ENCODE measurements around the gene CKM.
"Not testable (repeated sequence)": the region's sequence is repeated elsewhere in the genome, so short reads cannot be mapped to it uniquely, and the experiment has no call there.

Gene CKM

GRCh38 chr19:45314708-45315245 lies 7.9 kb downstream of the CKM start:
- DNase-seq = no peak

DNA sequence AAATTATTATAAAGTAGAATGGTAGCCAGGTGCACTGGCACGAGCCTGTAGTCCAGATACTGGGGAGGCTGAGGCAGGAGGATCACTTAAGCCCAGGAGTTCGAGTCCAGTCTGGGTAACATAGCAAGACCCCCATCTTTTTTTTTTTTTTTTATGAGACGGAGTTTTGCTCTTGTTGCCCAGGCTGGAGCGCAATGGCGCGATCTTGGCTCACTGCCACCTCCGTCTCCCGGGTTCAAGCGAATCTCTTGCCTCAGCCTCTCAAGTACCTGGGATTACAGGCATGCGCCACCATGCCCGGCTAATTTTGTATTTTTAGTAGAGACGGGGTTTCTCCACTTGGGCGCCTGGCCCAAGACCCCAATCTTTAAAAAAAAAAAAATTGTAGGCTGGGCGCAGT lies 10.4 kb downstream of the CKM start:
- not testable (repeated sequence) for DNase-seq

DNA sequence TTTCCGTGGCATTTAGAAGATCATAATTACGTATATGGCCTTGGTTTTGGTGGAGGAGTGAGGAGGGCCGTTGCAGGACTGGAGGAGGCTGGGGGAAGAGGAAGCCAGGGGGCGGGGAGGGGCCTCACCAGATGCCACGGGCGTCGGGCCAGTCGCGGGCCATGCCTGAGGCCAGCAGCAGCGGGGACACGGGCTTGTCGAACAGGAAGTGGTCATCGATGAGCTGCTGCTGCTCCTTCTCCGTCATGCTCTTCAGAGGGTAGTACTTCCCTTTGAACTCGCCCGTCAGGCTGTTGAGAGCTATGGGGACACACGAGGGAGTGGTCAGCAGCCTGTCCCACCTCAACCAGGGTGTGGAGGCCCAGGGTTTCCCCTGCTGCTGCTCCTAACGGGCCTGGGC lies 11.1 kb downstream of the CKM start:
- peak; percentile 76 for DNase-seq

- DNase-seq = not testable (repeated sequence)
These were observed 13.4 kb downstream of the CKM start for GRCh38 chr19:45309322-45309721.

DNA sequence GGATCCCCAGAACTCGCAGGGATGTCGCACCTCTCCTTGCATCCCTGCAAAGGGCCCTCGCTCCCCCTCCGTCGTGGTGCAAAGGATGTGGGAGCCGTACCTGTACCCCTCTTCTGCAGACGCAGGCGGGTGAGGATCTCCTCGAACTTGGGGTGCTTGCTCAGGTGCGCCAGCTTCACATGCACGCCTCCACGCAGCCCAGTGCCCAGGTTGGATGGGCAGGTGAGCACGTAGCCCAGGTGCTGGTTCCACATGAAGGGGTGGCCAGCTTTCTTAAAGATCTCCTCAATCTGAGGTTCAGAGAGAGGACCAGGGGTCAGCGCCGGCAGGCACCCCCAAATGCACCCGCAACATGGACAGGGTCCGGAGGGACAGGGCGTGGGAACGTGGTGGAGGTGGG lies 15.3 kb downstream of the CKM start:
- DNase-seq = no peak

DNA sequence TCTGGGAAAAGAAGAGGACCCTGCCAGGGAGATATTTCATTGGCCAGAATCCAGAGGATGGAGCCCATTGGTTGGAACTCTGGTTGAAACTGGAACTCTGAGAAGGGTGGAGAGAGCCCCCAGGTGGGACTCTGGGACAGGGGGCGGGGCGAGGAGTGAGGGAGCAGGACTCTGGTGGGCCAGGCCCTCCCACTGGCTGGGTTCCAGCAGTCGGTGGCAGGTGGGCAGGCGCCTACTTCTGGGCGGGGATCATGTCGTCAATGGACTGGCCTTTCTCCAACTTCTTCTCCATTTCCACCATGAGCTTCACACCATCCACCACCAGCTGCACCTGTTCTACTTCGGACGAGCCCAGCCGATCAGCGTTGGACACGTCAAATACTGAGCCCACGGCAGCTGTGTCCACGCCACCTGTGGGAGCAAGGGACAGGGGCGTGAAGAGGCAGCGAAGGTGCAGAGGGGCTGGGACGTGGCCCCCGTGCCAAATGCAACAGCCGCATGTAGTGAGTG lies 16.1 kb downstream of the CKM start:
- DNase-seq = peak; percentile 59

DNA sequence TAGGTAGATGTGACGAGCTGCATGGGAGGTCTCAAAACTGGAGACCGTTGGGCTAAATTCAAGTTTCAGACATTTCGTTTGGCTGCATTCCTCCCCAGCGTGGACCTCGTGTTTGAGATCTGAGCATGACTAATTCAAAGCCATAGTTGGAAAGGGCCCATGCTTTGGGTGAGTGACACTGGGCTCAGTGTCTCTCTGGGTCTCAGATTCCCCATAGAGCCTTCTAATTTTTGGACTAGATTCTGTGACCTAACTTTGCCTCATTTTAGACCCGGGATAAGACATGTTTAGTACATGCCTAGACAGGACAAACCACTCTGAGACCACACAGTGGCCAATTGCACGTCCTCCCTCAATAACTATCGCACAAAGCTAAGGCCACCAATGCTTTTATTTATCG lies 16.6 kb downstream of the CKM start:
- no peak for DNase-seq

GRCh38 chr19:45305421-45305820 lies 17.3 kb downstream of the CKM start:
- DNase-seq = no peak

DNA sequence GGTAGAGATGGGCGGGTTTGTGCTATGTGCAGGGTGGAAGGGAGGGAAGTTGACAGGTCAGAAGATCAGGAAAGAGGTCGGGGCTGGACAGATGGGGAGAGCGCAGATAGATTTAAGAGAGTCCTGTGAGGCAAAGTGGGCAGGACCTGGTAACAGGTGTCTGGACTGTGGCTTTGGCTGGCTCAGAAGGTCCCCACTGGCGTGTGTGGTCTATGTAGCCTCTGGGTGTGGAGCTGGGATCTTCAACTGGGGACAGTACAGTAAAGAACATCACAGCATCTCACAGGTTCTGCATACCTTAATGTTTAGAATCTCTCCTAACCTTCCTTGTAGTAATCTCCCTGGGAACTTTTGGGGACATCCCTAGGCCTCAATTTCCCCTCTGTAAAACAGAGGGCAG lies 17.7 kb downstream of the CKM start:
- DNase-seq = no peak

DNA sequence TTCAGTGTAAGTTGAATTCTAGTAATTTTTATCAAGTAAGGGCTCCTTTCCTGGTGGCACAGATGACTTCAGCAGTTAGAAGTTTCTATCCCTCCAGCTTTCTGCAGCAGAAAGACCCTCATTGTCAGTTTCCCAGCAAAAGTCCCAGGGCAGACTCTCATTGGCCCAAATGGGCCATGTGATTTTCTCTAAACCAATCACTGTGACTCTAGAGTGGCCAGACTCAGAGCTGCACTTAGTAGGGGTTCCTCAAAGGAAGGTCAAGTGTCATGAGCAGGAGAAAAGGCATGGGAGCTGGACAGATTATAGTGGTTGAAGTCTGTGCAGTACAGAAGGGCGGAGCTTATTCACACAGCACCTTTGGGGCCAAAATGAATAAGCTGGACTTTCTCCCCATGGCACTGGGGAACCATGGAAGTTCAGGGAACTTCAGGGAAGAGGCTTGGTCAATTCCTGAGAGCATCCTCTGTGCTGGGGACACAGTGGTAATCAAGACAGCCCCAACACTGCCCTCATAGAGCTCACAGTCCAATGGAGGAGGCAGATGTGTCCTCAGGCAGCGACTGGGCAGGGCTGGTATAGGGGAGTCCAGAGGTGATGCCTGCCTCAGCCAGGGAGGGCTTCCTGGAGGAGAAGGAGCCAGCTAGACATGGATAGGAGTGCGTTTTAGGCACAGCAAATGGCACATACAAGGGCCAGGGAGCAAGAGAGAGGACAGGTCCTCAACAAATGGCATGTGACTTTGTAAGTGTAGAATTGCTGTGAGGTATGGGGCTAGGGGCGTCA lies 18.3 kb downstream of the CKM start:
- no peak for DNase-seq

DNA sequence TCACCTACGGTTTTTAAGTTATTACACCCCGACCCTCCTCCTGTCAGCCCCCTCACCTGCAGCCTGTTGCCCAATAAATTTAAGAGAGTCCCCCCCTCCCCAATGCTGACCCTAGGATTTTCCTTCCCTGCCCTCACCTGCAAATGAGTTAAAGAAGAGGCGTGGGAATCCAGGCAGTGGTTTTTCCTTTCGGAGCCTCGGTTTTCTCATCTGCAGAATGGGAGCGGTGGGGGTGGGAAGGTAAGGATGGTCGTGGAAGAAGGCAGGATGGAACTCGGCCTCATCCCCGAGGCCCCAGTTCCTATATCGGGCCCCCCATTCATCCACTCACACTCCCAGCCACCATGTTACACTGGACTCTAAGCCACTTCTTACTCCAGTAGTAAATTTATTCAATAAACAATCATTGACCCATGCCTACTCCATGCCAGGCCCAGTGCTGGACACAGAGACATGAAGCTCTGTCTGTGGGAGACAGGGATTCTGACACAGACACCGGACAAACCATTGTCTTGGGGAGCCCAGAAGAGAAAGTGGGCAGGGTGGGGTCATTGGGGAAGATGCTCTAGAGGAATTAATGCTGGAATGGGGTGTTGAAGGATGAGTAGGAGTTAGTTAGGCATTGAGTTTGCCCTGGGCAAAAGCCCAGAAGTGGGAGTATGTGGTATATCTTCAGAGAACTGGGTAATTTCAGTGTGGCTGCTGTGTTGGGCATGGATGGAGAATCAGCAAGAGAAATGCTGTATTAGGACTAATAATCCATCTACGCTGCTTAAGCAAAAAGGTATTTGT lies 19.2 kb downstream of the CKM start:
- DNase-seq = no peak

GRCh38 chr19:45302416-45302815 lies 20.3 kb downstream of the CKM start:
- no peak for DNase-seq

GRCh38 chr19:45299719-45300118 lies 23.0 kb downstream of the CKM start:
- no peak for DNase-seq

- no peak for DNase-seq
These were observed 24.4 kb downstream of the CKM start for GRCh38 chr19:45298264-45298663.

GRCh38 chr19:45297674-45298073 lies 25.0 kb downstream of the CKM start:
- no peak for DNase-seq

DNA sequence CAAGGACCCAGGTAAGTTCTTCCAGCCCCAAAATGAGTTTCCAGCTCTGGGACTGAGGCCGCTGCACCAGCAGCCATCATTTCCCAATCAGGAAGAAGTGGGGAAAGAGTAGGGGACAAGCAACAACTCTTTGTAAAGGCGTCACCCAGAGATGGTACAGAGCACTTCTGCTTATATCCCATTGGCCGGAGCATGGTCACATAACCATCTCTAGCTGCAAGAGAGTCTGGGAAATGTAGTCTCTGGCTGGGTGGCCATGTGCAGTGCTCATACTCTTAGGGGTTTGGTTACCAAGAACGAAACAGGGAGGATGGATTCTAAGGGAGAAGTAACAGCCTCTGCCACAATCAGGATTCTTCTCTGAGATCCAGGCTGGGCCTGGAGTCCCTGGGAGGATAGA lies 26.3 kb downstream of the CKM start:
- DNase-seq = no peak

GRCh38 chr19:45295873-45296272 lies 26.8 kb downstream of the CKM start:
- no peak for DNase-seq

- DNase-seq = peak; percentile 67
These were observed 28.2 kb downstream of the CKM start for GRCh38 chr19:45294291-45295029.

- no peak for DNase-seq
These were observed 29.0 kb downstream of the CKM start for GRCh38 chr19:45293682-45294081.

DNA sequence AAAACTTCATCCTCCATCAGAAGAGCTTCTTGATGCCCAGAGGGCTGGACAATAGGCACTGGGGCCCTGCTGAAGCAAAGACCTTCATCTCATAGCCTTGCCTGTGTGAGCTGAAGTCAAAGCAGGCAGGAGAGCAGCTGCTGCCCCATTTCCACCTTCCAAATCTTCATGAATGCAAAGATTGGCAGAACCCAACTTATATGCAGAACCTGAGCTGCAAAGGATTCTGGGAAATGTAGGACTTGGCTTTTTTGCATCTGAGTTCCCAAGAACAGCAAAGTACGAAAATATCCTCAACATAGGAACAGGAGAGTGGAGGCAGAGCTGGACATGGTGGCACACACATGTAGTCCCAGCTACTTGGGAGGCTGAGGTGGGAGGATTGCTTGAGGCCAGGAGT lies 30.8 kb downstream of the CKM start:
- no peak for DNase-seq

GRCh38 chr19:45290381-45290931 lies 32.2 kb downstream of the CKM start:
- DNase-seq = no peak

GRCh38 chr19:45283443-45284033 lies 39.1 kb downstream of the CKM start:
- DNase-seq = no peak
